CD4-positive, alpha-beta T cell treated with Interleukin-2 at 100 ng/mL for 4 hours (primary cell): ENCODE data around the gene GRM7.

Experiments used
- DNase-seq: peaks from one replicate; pipeline ENCODE4 v3.0.0-alpha.2; 2020; ENCODE audit warnings: low spot score

Gene GRM7

DNA sequence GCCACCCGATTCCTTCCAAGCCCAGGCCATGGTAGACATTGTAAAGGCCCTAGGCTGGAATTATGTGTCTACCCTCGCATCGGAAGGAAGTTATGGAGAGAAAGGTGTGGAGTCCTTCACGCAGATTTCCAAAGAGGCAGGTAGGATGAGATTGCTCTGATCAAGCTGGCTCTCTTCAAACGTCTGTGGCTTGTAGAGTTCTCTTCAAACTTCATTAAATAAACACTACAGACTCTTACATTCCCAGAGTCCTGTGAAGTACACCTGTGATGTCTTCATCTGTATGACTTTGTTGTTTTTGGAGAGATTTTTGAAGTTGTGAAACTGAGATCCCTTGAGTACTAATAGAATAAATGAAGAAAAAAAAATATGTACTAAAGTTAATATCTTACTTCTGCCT, 285.6 kb downstream of the GRM7 start:
- no peak for DNase-seq

DNA sequence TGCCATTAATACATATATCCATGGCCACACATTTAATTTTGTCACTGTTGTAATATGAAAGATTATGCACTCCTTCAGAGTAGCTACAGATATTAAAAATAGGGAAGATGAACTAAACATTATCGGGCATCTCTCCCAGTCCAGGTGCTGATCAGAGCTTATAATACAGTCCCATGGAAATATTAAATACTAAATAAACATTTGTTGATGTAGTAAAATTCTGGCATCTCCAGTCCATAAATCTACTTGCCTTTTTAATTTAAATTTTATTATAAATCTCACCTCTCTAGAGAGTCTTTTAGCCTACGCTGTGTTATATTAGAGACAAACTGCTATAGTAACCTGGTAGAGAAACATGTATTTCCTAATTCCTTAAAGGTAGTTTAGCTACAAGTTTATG, 297.6 kb downstream of the GRM7 start:
- DNase-seq, result no peak

DNA sequence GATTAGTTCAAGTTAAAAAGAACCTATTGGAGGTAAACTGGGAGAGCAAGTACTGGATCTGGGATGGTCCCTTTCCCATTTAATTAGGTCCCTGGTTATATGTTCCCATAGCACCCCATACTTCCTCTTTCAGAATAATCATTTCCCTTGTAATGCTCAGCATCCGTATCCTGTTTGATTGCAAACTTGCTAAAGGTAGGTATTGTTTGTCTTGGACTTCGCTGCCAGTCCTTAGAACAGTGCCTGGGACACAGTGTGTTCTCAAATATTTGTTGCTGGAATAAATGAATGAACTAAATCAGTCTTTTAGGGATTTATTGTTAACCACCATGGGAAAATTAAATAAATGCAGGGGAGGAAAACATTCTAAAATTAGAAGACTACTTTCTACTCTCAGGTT, 299.8 kb downstream of the GRM7 start:
- no peak for DNase-seq

DNA sequence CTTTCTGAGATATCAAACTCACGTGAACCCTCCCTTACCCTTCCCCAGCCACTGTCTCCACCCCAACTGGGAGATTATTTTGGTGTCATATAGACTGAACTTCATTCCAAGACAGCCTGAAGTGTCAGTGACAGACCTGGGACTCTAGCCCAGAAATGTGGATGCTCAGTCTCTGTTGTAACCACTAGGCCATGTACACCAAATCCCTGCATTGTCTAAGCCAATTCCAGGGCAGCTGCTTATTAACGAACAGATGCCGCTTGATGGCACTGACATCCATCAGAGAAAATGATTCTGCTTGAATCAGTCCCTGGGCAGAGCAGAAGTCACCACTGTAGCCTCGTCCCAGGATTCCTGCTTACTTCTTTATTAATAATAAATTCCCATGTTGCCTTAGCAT, 305.5 kb downstream of the GRM7 start:
- no peak for DNase-seq

DNA sequence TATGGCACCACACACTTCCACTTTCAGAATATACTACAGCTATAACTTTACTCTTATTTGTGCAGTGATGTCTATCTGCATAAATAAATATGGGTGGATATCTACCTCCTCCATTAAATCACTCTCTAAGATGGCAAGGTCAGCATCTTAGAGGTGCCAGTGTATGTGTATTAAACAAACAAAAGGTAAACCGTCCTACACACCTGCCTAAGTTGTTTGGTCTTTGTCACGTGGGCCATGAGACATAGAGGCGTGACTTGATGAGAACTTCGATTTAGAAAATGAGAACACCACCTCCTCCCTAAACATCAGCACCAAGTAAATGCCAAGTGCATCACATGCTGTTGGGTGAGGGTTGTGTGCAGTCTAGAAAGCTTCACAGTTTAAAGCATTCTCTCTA, 310.6 kb downstream of the GRM7 start:
- no peak for DNase-seq

- no peak for DNase-seq
Observed at GRCh38 chr3:7172996-7173395, 312.1 kb downstream of the GRM7 start.

- DNase-seq, result no peak
Observed at GRCh38 chr3:7188551-7188950, 327.6 kb downstream of the GRM7 start.

DNA sequence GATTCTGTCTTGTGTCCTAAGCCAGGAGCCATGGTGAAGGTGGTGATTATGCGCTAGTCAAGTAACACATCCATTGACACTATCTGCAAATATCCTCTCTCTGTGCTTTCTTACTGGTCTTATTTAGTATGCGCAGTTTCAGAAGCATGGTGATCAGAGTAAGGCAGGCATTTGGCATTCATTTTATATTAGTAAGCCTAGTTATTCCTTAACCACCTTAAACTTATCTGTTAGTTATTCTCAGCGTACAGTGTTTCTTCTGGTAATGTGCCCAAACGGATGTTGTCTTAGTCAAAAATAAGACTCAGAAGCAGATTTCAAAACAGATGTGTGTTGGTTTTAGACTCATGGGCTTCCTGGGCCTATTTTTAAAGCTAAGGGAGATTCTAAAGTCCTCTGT, 329.2 kb downstream of the GRM7 start:
- no peak for DNase-seq

- no peak for DNase-seq
Observed at GRCh38 chr3:7193269-7193668, 332.4 kb downstream of the GRM7 start.

- no peak for DNase-seq
Observed at GRCh38 chr3:7194071-7194835, 333.3 kb downstream of the GRM7 start.

DNA sequence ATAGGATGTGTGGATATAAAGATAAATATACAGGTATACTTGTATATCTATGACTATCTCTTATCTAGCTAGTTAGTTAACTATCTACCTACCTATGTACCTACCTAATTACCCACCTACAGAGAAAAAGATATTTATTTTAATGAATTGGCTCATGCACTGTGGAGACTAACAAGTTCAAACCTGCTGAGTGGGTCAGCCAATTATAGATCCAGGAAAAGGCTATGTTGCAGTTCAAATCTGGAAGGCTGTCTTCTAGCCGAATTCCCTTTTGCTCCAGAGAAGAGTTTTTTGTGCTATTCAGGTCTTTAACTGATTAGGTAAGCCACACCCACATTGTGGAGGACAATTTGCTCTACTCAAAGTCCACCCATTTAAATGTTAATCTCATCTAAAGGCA, 335.0 kb downstream of the GRM7 start:
- no peak for DNase-seq

DNA sequence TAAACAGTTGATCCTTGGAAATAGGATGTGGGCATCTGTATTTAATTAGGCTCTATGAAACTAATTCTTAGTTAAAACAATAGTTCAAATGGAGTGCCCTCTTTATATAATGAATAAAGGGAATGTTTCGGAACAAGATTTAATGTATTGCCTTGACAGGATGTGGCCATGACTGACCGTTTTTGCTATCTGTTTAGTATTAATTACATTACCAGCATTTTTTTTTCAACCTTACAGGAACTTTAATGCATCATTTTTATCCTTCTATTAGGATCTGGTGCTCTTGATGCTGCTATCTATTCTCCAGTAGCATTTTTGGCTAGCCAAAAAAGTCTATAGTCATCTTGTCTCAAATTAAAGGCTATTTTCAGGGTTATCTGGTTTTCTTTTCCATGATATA, 340.9 kb downstream of the GRM7 start:
- no peak for DNase-seq

GRCh38 chr3:7203969-7204847, 343.3 kb downstream of the GRM7 start:
- DNase-seq, result no peak

DNA sequence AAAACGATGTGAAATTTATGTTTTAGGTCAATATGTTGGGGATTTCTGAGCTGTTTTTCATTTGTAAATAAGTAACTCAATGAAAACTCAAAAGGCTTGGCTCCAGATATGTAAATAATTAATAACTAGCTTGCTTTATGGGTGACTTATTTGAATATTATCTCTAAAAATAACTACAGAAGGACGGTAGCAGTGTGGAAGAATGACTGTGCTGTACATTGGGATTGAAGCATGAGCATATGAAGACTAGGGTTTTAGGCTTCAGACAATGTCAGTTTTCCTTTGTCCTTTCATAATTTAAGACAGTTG, 343.9 kb downstream of the GRM7 start:
- DNase-seq, result no peak

DNA sequence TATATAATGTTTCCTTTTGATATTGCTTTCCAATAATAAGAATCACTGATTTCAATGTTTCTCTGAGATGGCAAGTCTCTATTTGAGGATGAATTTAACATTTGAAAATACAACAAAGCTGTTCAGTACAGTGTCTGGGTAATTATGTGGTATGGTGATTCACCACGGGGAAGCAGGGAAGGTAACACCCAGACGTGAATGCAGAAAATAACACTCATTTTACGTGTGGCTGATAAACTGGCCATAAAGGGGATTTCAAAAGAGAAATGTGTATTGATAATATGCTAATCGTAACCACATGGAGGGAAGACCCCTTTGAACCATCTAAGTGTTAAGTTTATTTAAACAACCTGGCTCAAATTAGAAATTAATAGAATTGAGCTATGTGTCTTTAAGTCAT, 344.6 kb downstream of the GRM7 start:
- peak; percentile 3 for DNase-seq

- no peak for DNase-seq
Observed at GRCh38 chr3:7205962-7206361, 345.0 kb downstream of the GRM7 start.

GRCh38 chr3:7207125-7207524, 346.2 kb downstream of the GRM7 start:
- DNase-seq, result no peak

- DNase-seq, result no peak
Observed at GRCh38 chr3:7207928-7208327, 347.0 kb downstream of the GRM7 start.

- DNase-seq, result no peak
Observed at GRCh38 chr3:7209098-7209497, 348.2 kb downstream of the GRM7 start.

GRCh38 chr3:7211740-7212139, 350.8 kb downstream of the GRM7 start:
- DNase-seq, result no peak

GRCh38 chr3:7215706-7216105, 354.8 kb downstream of the GRM7 start:
- DNase-seq, result no peak

DNA sequence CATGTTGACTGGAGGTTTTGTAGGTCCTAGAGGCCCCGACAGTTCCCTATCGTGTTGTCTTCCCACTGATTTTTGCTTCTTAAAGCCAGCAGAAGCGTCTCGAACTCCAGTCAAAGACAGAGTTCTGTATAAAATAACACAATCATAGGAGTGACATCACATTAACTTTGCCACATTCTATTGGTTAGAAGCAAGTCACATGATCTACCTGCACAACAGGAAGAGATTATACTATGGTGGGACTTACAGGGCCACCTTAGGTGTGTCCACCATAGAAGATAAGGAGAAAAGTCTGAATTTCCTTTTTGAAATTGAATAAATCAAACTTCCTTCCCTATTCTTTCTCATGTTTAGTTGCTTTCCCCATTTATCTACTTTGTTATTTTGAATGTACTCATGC, 365.5 kb downstream of the GRM7 start:
- DNase-seq, result no peak

GRCh38 chr3:7238565-7239295, 377.8 kb downstream of the GRM7 start:
- no peak for DNase-seq
